ENCODE results near the gene TCHHL1. TPM values are rescaled to one million over a fixed set of nuclear protein-coding genes. Genes with fewer than 3 reads are reported as not detected.
"Not testable (repeated sequence)": the region's sequence is repeated elsewhere in the genome, so short reads cannot be mapped to it uniquely, and the experiment has no call there.

Gene TCHHL1
- total and polyA plus RNA-seq, 9 of the 15 experiments (the other 6 are each of a cell fraction or from before 2014, with no cell fraction given), result not detected

GRCh38 chr1:152086760-152087159 is 2.1 kb downstream of the TCHHL1 start (continued):
- TF ChIP-seq ETV1 (tag; conservative IDR thresholded peaks at IDR 0.05; ENCODE audit: low read depth) (0 out of 2 replicates have a peak, but pooled peaks have one; percentile 38), CC2D1A (IDR thresholded peaks at IDR 0.05) (no peak), POLR2B (IDR thresholded peaks at IDR 0.05; ENCODE audit: low read depth, partially characterized antibody) (no peak), ATF7 (IDR thresholded peaks at IDR 0.05) (no peak)

DNA sequence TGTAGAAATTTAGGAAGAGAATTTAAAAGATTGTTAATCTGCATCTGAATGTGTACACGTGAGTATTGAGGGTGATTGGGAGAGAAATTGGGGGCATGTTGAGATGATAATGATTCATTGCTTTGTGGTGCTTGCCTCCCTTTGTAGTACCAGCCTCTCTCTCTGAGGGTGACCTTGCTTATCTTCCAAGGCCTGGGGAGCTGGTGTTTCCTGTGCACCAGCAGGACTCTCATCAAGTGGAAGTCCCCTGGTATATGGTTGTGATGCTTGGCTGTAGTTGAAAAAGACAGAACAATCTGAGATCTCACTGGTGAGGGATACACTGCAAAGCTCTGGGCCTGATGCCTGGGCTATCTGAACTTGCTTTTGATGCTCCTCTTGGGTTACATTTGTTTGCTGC is 4.0 kb downstream of the TCHHL1 start:
- Histone ChIP-seq H3K36me3 (ENCODE audit: control insufficient read depth, insufficient read depth, low read length) (no peaks in the 10 kb centered on the region), H3K27me3 (ENCODE audit: control insufficient read depth in 2 of 2, insufficient read depth in 2 of 2, low read length in 2 of 2) (no peaks in the 10 kb centered on the region; a peak in 1 of 5 replicates), H3K9me3 (replicated peaks; ENCODE audit: control insufficient read depth, insufficient read depth, low read depth, low read length) (no peaks in the 10 kb centered on the region), H3K79me2 (ENCODE audit: control insufficient read depth, insufficient read depth, low read length) (no peaks in the 10 kb centered on the region), H3K9me1 (ENCODE audit: control insufficient read depth, insufficient read depth, low read length) (no peaks in the 10 kb centered on the region), H3K27ac (ENCODE audit: extremely low read depth, low read depth, low read length) (no peak overlapping the region), H4K20me1 (replicated peaks; ENCODE audit: control insufficient read depth, insufficient read depth, low read length) (no peaks in the 10 kb centered on the region), H3K4me3 (no peak overlapping the region), H3K9ac (ENCODE audit: insufficient read depth in 1 of 2, low read depth in 2 of 2, low read length in 2 of 2) (no peak overlapping the region), H2AFZ (ENCODE audit: low read depth, low read length) (no peak overlapping the region), H3K4me1 (replicated peaks in 1 of 2; ENCODE audit: control insufficient read depth in 2 of 2, insufficient read depth in 2 of 2, low read length in 2 of 2) (peaks cover 0 to 8% of the 10 kb centered on the region in 2 experiments; a peak in 2 of 5 replicates), H3K4me2 (ENCODE audit: insufficient read depth, low read length) (no peak overlapping the region)
- in situ Hi-C loops (cut with MboI), result no loop called here
- ChIA-PET POLR2A (interaction anchor here (0.6 kb wide), 1 partner anchor 433 kb away, joined by 3 read pairs; no protein-coding TSS in a partner anchor), CTCF (ENCODE audit: low intra/inter-chr PET ratio) (no interaction called here)
- FAIRE-seq, result no peak
- BruUV-seq (replicated peaks), result no TSS peak
- no peak for DNase-seq (ENCODE audit: extremely low read depth in 1 of 4, low spot score in 3 of 4)
- no peak for TF ChIP-seq TGIF2 (CRISPR knock-in tag; IDR thresholded peaks at IDR 0.05)
- TF ChIP-seq E2F3 (CRISPR knock-in tag; IDR thresholded peaks at IDR 0.05), result no peak
- no peak for TF ChIP-seq ZNF324 (CRISPR knock-in tag; IDR thresholded peaks at IDR 0.05)
- no peak for TF ChIP-seq CREBBP (IDR thresholded peaks at IDR 0.05; ENCODE audit: low read depth, low read length)
- TF ChIP-seq ZFP36 (IDR thresholded peaks at IDR 0.05; ENCODE audit: low read depth, low read length, partially characterized antibody), result no peak
- no peak for TF ChIP-seq NRF1 (conservative IDR thresholded peaks at IDR 0.05 in 1 of 2, IDR thresholded peaks at IDR 0.05 in 1 of 2)
- TF ChIP-seq GTF2A2 (tag; IDR thresholded peaks at IDR 0.05), result no peak
- intact Hi-C loops (cut with micrococcal nuclease), result no loop called here
- 0% methylated on average over 1 of the region's 1 CpG for WGBS (ENCODE audit: insufficient coverage, low coverage, missing lambda C conversion rate)
- no peak for ATAC-seq

DNA sequence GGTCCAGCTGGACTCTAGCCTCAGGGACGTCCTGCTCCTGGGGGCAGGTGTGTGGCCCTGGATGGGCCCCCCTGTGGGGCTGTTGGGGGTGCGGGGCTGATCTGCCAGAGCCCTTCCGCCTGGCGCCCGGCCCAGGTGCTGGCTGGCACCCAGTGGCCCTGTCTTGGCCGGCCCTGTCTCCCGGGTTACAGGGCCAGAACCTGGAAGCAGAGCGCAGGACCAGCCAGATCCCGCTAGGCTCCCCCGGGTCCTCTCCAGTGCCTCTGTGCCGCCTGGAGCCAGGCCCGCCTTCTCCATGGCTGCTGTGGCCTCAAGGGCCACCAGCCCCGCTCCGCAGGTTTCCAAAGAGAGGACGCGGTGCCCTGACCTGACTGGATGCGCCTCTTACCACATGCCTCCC is 7.8 kb downstream of the TCHHL1 start:
- H3K27ac ChIP-seq (ENCODE audit: extremely low read depth, low read depth, low read length); H2AFZ ChIP-seq (ENCODE audit: low read depth, low read length); H3K9me3 ChIP-seq (replicated peaks; ENCODE audit: control insufficient read depth, insufficient read depth, low read depth, low read length); ATAC-seq; POLR2A ChIA-PET; H3K4me1 ChIP-seq (replicated peaks in 1 of 2; ENCODE audit: control insufficient read depth in 2 of 2, insufficient read depth in 2 of 2, low read length in 2 of 2); DNase-seq (ENCODE audit: extremely low read depth in 1 of 4, low spot score in 3 of 4); intact Hi-C loops (cut with micrococcal nuclease); in situ Hi-C loops (cut with MboI); H3K4me2 ChIP-seq (ENCODE audit: insufficient read depth, low read length); CTCF ChIA-PET (ENCODE audit: low intra/inter-chr PET ratio); H3K9me1 ChIP-seq (ENCODE audit: control insufficient read depth, insufficient read depth, low read length); BruUV-seq (replicated peaks); H4K20me1 ChIP-seq (replicated peaks; ENCODE audit: control insufficient read depth, insufficient read depth, low read length); H3K36me3 ChIP-seq (ENCODE audit: control insufficient read depth, insufficient read depth, low read length); H3K4me3 ChIP-seq; H3K79me2 ChIP-seq (ENCODE audit: control insufficient read depth, insufficient read depth, low read length); H3K9ac ChIP-seq (ENCODE audit: insufficient read depth in 1 of 2, low read depth in 2 of 2, low read length in 2 of 2); FAIRE-seq: not testable (repeated sequence)
- H3K27me3 ChIP-seq (ENCODE audit: control insufficient read depth in 2 of 2, insufficient read depth in 2 of 2, low read length in 2 of 2), result peaks cover 7 to 11% of the 10 kb centered on the region in 2 experiments; a peak in 4 of 5 replicates
- WGBS (ENCODE audit: insufficient coverage, low coverage, missing lambda C conversion rate), result 0% methylated on average over 10 of the region's 17 CpGs
